ENCODE measurements around the gene FNBP1L.
"Not testable (repeated sequence)": the region's sequence is repeated elsewhere in the genome, so short reads cannot be mapped to it uniquely, and the experiment has no call there.

The FNBP1L gene

GRCh38 chr1:93450321-93450720 lies 2.4 kb downstream of the FNBP1L start:
- TF ChIP-seq CTCF (conservative IDR thresholded peaks at IDR 0.05; ENCODE audit: low read depth, low read length), result no peak
- DNase-seq (ENCODE audit: low read depth), result no peak
- no peak overlapping the region for H3K4me3 ChIP-seq (ENCODE audit: low read depth, low read length)

- no peak for TF ChIP-seq CTCF (conservative IDR thresholded peaks at IDR 0.05; ENCODE audit: low read depth, low read length)
- H3K4me3 ChIP-seq (ENCODE audit: low read depth, low read length), result no peak overlapping the region
- no peak for DNase-seq (ENCODE audit: low read depth)
Measured at GRCh38 chr1:93453911-93454310, 6.0 kb downstream of the FNBP1L start.

- H3K4me3 ChIP-seq (ENCODE audit: low read depth, low read length), result no peak overlapping the region
- DNase-seq (ENCODE audit: low read depth), result peak; percentile 65
- no peak for TF ChIP-seq CTCF (conservative IDR thresholded peaks at IDR 0.05; ENCODE audit: low read depth, low read length)
Measured at GRCh38 chr1:93459126-93459525, 11.2 kb downstream of the FNBP1L start.

- no peak overlapping the region for H3K4me3 ChIP-seq (ENCODE audit: low read depth, low read length)
- DNase-seq (ENCODE audit: low read depth), result no peak
- no peak for TF ChIP-seq CTCF (conservative IDR thresholded peaks at IDR 0.05; ENCODE audit: low read depth, low read length)
Measured at GRCh38 chr1:93461236-93461635, 13.3 kb downstream of the FNBP1L start.

GRCh38 chr1:93463960-93464359 lies 16.0 kb downstream of the FNBP1L start:
- DNase-seq (ENCODE audit: low read depth), result peak; percentile 37
- no peak for TF ChIP-seq CTCF (conservative IDR thresholded peaks at IDR 0.05; ENCODE audit: low read depth, low read length)
- no peak overlapping the region for H3K4me3 ChIP-seq (ENCODE audit: low read depth, low read length)

- not testable (repeated sequence) for DNase-seq (ENCODE audit: low read depth); H3K4me3 ChIP-seq (ENCODE audit: low read depth, low read length)
Measured at GRCh38 chr1:93465371-93466082, 17.6 kb downstream of the FNBP1L start.

GRCh38 chr1:93467606-93468005 lies 19.7 kb downstream of the FNBP1L start:
- TF ChIP-seq CTCF (conservative IDR thresholded peaks at IDR 0.05; ENCODE audit: low read depth, low read length), result no peak
- DNase-seq (ENCODE audit: low read depth), result no peak

More at GRCh38 chr1:93467606-93468005, 19.7 kb downstream of the FNBP1L start:
- no peak overlapping the region for H3K4me3 ChIP-seq (ENCODE audit: low read depth, low read length)

All from choroid plexus epithelial cell (primary cell).